Progenitor cell of endocrine pancreas (in vitro differentiated cells): Measurements from ENCODE around the gene TRMT10A. TPM values are rescaled to one million over a fixed set of nuclear protein-coding genes. Genes with fewer than 3 reads are reported as not detected.

ENCODE experiments used
- DNase-seq: peaks from one replicate; pipeline ENCODE4 v3.0.0; 2021; ENCODE audit warnings: low spot score; ENCODE audit not compliant: unreplicated experiment
- H3K27ac Mint-ChIP-seq: 2 replicates; pipeline ENCODE4 v1.8.0; 2021; ENCODE audit warnings: mild to moderate bottlenecking, moderate library complexity, mixed read lengths
- H3K27me3 Mint-ChIP-seq: 2 replicates; pipeline ENCODE4 v1.8.0; 2021; ENCODE audit warnings: mixed read lengths
- H3K36me3 Mint-ChIP-seq: 2 replicates; pipeline ENCODE4 v1.8.0; 2022; ENCODE audit warnings: mixed read lengths; ENCODE audit not compliant: insufficient read depth
- H3K4me1 Mint-ChIP-seq: 2 replicates; pipeline ENCODE4 v1.8.0; 2021; ENCODE audit warnings: low read depth, mixed read lengths
- H3K4me3 Mint-ChIP-seq: 2 replicates; pipeline ENCODE4 v1.8.0; 2021; ENCODE audit warnings: low read depth, mild to moderate bottlenecking, moderate library complexity, mixed read lengths
- H3K9me3 Mint-ChIP-seq: 2 replicates; pipeline ENCODE4 v1.8.0; 2021; ENCODE audit warnings: low read depth, mixed read lengths
- total RNA-seq: library from RNA; stranded (reverse); gene quantifications from 2 replicates; pipeline ENCODE4 v1.2.1, GENCODE V29; 2021
- TF ChIP-seq, protein P1 (sequence below): fragments of 200-600 bp; sonication (generic); IDR thresholded peaks from one replicate; pipeline ENCODE4 v1.5.0; 2021; ENCODE audit warnings: antibody characterized with exemption, mild to moderate bottlenecking; ENCODE audit not compliant: unreplicated experiment

The TRMT10A gene
- total RNA-seq, 1 donor from 2014 or later: 9.2 TPM

DNA sequence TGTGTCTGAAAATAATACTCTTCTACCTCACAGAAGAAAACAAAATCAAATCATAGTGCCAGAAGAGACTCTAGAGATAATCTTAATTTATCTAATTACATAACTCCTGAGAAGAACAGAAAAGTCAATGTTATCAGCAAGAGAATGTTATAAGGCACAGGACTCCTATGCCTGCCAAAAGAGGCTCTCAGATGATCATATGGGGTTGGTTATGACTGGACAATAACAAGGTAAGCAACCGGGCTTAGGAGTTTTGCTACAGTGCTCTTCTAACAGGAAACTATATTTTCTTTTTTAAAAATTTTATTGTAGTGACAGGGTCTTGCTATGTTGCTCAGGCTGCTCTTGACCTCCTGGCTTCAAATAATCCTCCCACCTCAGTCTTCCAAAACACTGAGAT, 56.5 kb downstream of the TRMT10A start:
- TF ChIP-seq, protein P1, sequence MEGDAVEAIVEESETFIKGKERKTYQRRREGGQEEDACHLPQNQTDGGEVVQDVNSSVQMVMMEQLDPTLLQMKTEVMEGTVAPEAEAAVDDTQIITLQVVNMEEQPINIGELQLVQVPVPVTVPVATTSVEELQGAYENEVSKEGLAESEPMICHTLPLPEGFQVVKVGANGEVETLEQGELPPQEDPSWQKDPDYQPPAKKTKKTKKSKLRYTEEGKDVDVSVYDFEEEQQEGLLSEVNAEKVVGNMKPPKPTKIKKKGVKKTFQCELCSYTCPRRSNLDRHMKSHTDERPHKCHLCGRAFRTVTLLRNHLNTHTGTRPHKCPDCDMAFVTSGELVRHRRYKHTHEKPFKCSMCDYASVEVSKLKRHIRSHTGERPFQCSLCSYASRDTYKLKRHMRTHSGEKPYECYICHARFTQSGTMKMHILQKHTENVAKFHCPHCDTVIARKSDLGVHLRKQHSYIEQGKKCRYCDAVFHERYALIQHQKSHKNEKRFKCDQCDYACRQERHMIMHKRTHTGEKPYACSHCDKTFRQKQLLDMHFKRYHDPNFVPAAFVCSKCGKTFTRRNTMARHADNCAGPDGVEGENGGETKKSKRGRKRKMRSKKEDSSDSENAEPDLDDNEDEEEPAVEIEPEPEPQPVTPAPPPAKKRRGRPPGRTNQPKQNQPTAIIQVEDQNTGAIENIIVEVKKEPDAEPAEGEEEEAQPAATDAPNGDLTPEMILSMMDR: no peak
- Mint-ChIP-seq H3K27ac (no peak overlapping the region), H3K27me3 (no peaks in the 10 kb centered on the region), H3K9me3 (no peaks in the 10 kb centered on the region), H3K36me3 (no peaks in the 10 kb centered on the region), H3K4me3 (no peak overlapping the region), H3K4me1 (peaks cover 3% of the 10 kb centered on the region)
- DNase-seq: no peak

DNA sequence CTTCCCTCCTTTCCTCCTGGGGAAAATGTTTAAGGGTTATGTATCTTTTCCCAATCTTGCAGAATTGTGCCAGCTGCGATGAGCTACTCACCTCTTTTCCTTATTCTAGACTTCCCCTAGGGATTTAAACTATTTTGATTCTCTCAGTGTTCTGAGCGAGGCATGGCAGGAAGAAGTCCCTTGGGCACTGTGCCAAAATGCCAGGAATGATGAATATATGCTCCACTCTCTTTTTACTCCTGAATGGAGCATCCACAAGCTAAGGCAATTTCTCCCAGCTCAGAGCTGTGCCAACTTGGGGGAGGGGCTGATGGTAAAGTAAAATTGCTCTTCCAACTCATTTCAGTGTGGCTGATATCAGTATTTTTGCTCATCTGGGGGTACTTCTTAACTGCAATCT, 57.1 kb downstream of the TRMT10A start:
- Mint-ChIP-seq H3K4me1 (peaks cover 3% of the 10 kb centered on the region), H3K4me3 (no peak overlapping the region), H3K9me3 (no peaks in the 10 kb centered on the region), H3K36me3 (no peaks in the 10 kb centered on the region), H3K27me3 (no peaks in the 10 kb centered on the region), H3K27ac (no peak overlapping the region)
- DNase-seq: no peak
- TF ChIP-seq, protein P1: no peak

DNA sequence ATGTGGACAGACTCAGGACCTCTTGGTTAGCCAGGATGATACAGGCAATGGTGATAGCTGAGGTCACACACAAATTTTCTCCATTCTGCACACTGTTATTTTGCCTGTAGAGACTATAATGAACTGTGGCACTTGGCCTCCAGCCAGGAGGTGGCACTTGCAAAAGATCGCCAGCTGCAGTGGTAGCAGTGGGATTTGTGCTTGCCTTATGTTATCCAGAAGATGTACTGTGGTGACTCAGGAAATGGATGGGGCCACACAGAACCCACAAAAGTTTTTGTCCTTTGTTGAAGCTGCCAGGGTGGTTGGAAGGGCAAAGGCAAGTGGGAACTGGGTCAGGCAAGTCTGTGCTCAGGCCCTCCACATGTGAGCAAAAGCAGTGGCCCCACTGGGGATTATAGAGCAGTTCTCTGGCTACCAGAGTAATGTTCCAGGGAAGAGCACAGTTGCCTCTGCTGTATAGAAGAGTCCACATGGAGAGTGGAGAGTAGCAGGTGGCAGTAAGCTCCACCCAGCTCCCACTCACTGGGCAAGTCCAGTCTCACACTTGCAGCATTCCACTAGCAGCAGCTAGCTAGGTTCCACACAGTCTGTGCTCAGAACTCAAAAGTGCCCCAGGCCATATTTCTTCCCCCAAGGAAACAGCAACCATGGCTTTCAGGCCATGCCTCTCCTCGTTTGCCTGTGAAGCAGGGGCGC, 58.9 kb downstream of the TRMT10A start:
- Mint-ChIP-seq H3K4me1 (no peaks in the 10 kb centered on the region), H3K9me3 (no peaks in the 10 kb centered on the region), H3K4me3 (no peak overlapping the region), H3K27me3 (no peaks in the 10 kb centered on the region), H3K27ac (no peak overlapping the region), H3K36me3 (no peaks in the 10 kb centered on the region)
- DNase-seq: no peak
- TF ChIP-seq, protein P1: no peak

Other genes starting within 250 kb of the TRMT10A start
- 0.29 and 0.53 TPM in 2 replicates for gene ADH1B, start 242.6 kb downstream of the TRMT10A start, total RNA-seq
- 3.3 and 4.6 TPM in 2 replicates for gene ADH1C, start 211.3 kb downstream of the TRMT10A start, total RNA-seq
- not detected in 2 replicates for gene ADH7, start 128.7 kb downstream of the TRMT10A start, total RNA-seq
- not detected in 2 replicates for gene C4orf17, start 53.0 kb downstream of the TRMT10A start, total RNA-seq
- gene MTTP, start 10.8 kb upstream of the TRMT10A start, total RNA-seq: 45.1 and 54.9 TPM in 2 replicates
- not detected in 2 replicates for gene C4orf54, start 93.8 kb upstream of the TRMT10A start, total RNA-seq